Aorta (tissue), 5 donors: ENCODE data around the gene SMAD6. TPM values are rescaled to one million over a fixed set of nuclear protein-coding genes. Genes with fewer than 3 reads are reported as not detected.
A peak's percentile ranks its signal among the peaks of the same experiment; 100 is the strongest.

ENCODE experiments used
- ATAC-seq: fragments of 200-7000 bp; cut with Tn5 transposase; one replicate; pipeline ENCODE4 v1.9.1; 2022; ENCODE audit warnings: moderate library complexity; ENCODE audit not compliant: low FRiP score
- DNase-seq, 2 donors: peaks; one replicate each; pipeline ENCODE4 v3.0.0-alpha.2; 2020
- H3K27ac ChIP-seq, 2 donors: one replicate each; pipeline ENCODE4 v1.5.1; 2013; ENCODE audit warnings: low read length in 2 of 2, mild to moderate bottlenecking in 2 of 2, moderate library complexity in 2 of 2, control low read depth in 1 of 2, inconsistent platforms in 1 of 2, low read depth in 1 of 2
- H3K27me3 ChIP-seq, 2 donors: one replicate each; pipeline ENCODE4 v1.6.1; 2013; ENCODE audit warnings: control low read depth in 1 of 2, low read length in 1 of 2, mild to moderate bottlenecking in 1 of 2, moderate library complexity in 1 of 2; ENCODE audit not compliant: insufficient read depth in 2 of 2, control insufficient read depth in 1 of 2
- H3K36me3 ChIP-seq, 2 donors: one replicate each; pipeline ENCODE4 v1.6.1; 2013; ENCODE audit warnings: control low read depth in 1 of 2, low read length in 1 of 2, mild to moderate bottlenecking in 1 of 2; ENCODE audit not compliant: insufficient read depth in 2 of 2, control insufficient read depth in 1 of 2
- H3K4me1 ChIP-seq, 2 donors: one replicate each; pipeline ENCODE4 v1.6.1; 2013; ENCODE audit warnings: low read length in 2 of 2, control low read depth in 1 of 2, mild to moderate bottlenecking in 1 of 2, moderate library complexity in 1 of 2; ENCODE audit not compliant: insufficient read depth in 2 of 2, control insufficient read depth in 1 of 2
- H3K4me3 ChIP-seq, 2 donors: one replicate each; pipeline ENCODE4 v1.5.1; 2013; ENCODE audit warnings: low read length in 2 of 2, control low read depth in 1 of 2, mild to moderate bottlenecking in 1 of 2
- H3K9me3 ChIP-seq: one replicate; pipeline ENCODE4 v1.6.1; 2013; ENCODE audit warnings: mild to moderate bottlenecking, low read length; ENCODE audit not compliant: control insufficient read depth
- WGBS, 2 donors: extraction: QIAGEN DNeasy Blood & Tissue Kit; methylation state at CpG; one replicate each; pipeline ENCODE4 v1.1.7; 2013; 5-methylcytosine and 5-hydroxymethylcytosine counted together
- intact Hi-C, 2 donors: fragments of 100-400 bp; cut with DNase I; formaldehyde crosslinking; loops; one replicate each; pipeline versions ENCODE4 v1.14.2 to v1.15.0; 2022
- polyA plus RNA-seq, 2 donors: library from polyadenylated mRNA; stranded (reverse); fragments of 200-250 nt; gene quantifications; one replicate each; pipeline ENCODE4 v1.2.3, GENCODE V29; 2013
- total RNA-seq, 2 donors: library from RNA; stranded (reverse); fragmentation: NEBNext Ultra II Directional; extraction: Animal tissue kit (Norgen Biotek cat#: 25700); gene quantifications; one replicate each; pipeline ENCODE4 v1.2.1, GENCODE V29; 2021
- donor health status: healthy with polysubstance abuse.
- donor health status: Bipolar disorder and iron deficiency.
- donor health status: DM: no; HTN: no; CAD: no.
- donor health status: DM: no; HTN: no; CAD: no.
- donor health status: DM: yes; HTN: yes; CAD: no.

SMAD6 gene
- total and polyA plus RNA-seq, 4 donors, result 7.1 to 92.0 (median 24.5) TPM

- Histone ChIP-seq H3K27me3 (no peaks in the 10 kb centered on the region), H3K4me3 (no peak overlapping the region), H3K36me3 (no peaks in the 10 kb centered on the region), H3K27ac (no peak overlapping the region), H3K4me1 (peaks cover 0 to 1% of the 10 kb centered on the region in 2 donors), H3K9me3 (no peaks in the 10 kb centered on the region)
- DNase-seq (peak; percentile 15 to 54), ATAC-seq (no peak)
- 76 to 79% methylated on average over 14 of the region's 14 CpGs for WGBS, 2 donors
- intact Hi-C loops, result loop anchor here (5.0 kb wide), 2 partner anchors 148 to 153 kb away; no protein-coding TSS in a partner anchor
Measured at GRCh38 chr15:66770518-66771350, 68.7 kb downstream of the SMAD6 start.

- Histone ChIP-seq H3K4me3 (no peak overlapping the region), H3K27me3 (no peaks in the 10 kb centered on the region), H3K36me3 (no peaks in the 10 kb centered on the region), H3K9me3 (no peaks in the 10 kb centered on the region), H3K4me1 (no peaks in the 10 kb centered on the region), H3K27ac (peak overlapping the region in 1 of 2 donors; percentile 25)
- DNase-seq (peak; percentile 26 to 61), ATAC-seq (no peak)
- WGBS, 2 donors, result 75 to 89% methylated on average over 5 of the region's 5 CpGs
- intact Hi-C loops, result loop anchor here (5.0 kb wide), 2 partner anchors 149 to 154 kb away; no protein-coding TSS in a partner anchor
Measured at GRCh38 chr15:66771351-66771650, 69.3 kb downstream of the SMAD6 start.

GRCh38 chr15:66772604-66773128 is 70.6 kb downstream of the SMAD6 start:
- Histone ChIP-seq H3K27ac (peak overlapping the region; percentile 4 to 85), H3K4me1 (no peaks in the 10 kb centered on the region), H3K9me3 (no peaks in the 10 kb centered on the region), H3K36me3 (no peaks in the 10 kb centered on the region), H3K4me3 (no peak overlapping the region), H3K27me3 (no peaks in the 10 kb centered on the region)
- ATAC-seq (peak; percentile 47), DNase-seq (no peak)
- 21 to 29% methylated on average over 7 of the region's 7 CpGs for WGBS, 2 donors
- intact Hi-C loops, result loop anchor here (5.0 kb wide), 2 partner anchors 150 to 155 kb away; no protein-coding TSS in a partner anchor

DNA sequence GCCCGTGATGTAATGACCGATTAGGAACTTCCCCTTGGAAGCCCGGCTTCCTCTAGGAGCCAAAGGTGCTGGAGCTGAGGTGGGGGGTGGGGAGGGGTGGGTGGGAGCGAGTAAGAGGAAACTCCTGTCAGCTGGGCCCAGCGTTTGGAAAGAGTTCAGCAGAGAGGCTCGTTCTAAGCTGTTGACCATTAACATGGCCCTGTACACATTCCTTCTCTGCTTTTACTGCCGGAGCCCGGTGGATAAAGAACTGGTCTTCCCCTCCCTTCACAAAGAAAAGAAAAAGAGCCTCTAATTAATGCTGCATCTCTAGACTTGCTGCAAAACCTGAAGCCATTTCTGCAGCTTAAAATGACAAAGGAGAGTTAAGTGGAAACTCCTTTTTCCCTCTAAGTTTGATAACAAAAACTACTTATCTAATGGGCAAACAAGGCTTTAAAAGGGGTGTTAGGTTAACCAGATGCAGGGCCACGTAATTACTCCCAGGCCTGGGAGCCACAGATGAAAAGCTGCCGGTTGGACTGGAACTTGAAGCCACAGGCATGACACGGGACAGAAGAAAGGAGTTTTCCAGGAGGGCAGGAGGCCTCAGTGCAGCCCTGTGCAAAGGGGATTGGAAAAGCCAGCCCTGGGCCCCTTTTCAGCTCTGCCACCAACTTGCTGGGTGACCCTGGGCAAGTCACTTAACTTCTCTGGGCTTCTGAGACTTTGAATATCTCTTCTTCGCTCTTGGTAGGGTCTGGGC is 71.3 kb downstream of the SMAD6 start:
- no peak for ATAC-seq
- Histone ChIP-seq H3K9me3 (no peaks in the 10 kb centered on the region), H3K27ac (peak overlapping the region; percentile 52 to 85), H3K4me3 (no peak overlapping the region), H3K36me3 (no peaks in the 10 kb centered on the region), H3K4me1 (no peaks in the 10 kb centered on the region), H3K27me3 (no peaks in the 10 kb centered on the region)
- intact Hi-C loops, result loop anchor here (5.0 kb wide), 2 partner anchors 151 to 156 kb away; no protein-coding TSS in a partner anchor
- 14 to 18% methylated on average over 12 of the region's 12 CpGs for WGBS, 2 donors
- peak; percentile 57 to 75 for DNase-seq

DNA sequence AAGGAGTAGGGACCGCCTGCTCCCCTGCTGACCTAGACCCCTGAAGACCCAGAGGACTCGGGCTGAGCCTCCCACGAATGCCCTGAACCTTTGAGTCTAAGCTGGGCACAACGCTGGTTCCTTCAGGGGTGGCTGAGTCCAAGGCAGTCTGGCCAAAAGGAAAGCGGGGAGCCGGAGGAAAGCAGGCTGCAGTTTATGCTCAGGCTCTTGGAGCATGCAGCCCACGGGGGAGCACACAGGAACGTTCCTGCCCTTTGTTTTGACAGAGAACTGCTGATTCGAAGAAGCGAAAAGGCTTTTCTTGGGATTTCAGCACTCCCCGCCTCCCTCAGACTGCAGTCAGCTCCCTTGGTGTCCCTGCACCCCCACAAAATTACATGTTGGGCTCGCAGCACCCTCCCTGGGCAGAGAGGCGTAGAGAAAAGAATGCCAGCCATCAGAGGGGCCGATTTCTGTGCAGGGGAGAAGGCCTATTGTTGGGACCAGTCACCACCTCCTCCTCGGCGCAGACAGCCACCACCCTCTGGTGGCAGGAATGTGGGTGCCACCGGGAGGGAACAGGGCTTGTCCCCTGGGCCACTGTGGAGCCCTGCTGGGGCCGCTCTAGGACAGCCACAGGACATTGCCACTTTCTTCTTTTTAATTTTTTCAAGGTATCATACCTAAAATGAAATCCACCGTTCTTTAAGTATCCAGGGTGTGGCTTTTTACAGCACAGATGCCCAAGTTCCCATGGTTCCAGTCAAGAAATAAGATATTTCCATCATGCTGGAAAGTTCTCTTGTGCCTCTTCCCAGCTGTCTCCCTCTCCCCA is 72.2 kb downstream of the SMAD6 start:
- H3K9me3 ChIP-seq, result no peaks in the 10 kb centered on the region
- H3K27ac ChIP-seq, result peak overlapping the region; percentile 52 to 58
- 7 to 11% methylated on average over 19 of the region's 19 CpGs for WGBS, 2 donors
- ATAC-seq (peak; percentile 92), DNase-seq (peak; percentile 89 to 97)
- intact Hi-C loops, result loop anchor here (2.0 to 5.0 kb wide), 5 partner anchors 67 to 157 kb away; partner anchors contain the start of gene SMAD6 (in 1 of the 2)
- H3K36me3 ChIP-seq, result no peaks in the 10 kb centered on the region
- H3K27me3 ChIP-seq, result no peaks in the 10 kb centered on the region
- no peak overlapping the region for H3K4me3 ChIP-seq
- H3K4me1 ChIP-seq, result no peaks in the 10 kb centered on the region

DNA sequence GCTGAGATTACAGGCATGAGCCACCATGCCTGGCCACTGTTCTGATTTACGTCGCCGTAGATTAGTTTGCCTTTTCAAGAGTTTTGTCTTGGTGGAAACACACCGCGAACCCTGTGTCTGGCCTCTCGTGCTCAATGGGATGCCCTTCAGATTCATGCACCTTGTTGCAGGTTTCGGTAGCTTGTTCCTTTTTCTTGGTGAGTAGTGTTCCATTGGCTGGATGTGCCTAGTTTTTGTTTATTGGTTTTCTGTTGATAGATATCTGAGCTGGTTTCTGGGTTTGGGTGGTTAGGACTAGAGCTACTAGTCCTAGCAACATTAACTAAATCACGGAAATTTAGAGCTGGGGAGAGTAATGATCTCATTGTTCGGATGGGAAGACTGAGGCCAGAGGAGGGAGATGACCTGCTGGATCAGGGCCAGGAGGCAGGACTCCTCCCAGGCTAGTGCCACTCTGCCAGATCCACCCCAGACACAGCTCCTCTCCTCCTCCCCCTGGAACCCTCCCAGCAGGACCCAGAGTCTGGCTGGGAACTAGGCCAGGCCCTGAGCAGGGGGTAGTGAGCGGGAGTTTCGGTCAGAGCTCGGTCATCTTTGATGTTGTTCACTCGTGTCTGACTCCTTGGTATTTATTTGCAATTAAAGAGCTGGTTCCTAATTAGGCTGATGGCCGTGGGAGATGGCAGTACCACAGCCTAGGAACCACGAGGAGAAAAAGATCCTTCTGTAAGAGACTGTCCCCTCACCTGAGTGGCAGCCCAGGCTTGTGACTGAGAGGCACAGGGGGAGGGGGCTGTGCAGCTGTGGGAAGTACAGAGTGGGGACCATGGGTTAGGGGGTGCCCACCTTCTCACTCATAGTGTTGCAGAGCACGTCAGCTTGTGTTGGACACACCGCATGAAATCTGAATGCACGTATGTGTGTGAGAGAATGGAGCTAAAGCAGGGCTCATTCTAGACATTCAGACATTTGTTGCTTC is 73.4 kb downstream of the SMAD6 start:
- H3K9me3 ChIP-seq, result no peaks in the 10 kb centered on the region
- ATAC-seq (no peak), DNase-seq (peak in 1 of 2 donors; percentile 75)
- H3K4me3 ChIP-seq, result no peak overlapping the region
- WGBS, 2 donors, result 61 to 64% methylated on average over 18 of the region's 18 CpGs
- H3K27ac ChIP-seq, result no peak overlapping the region
- no peaks in the 10 kb centered on the region for H3K4me1 ChIP-seq
- intact Hi-C loops, result loop anchor here (2.0 to 5.0 kb wide), 4 partner anchors 69 to 173 kb away; partner anchors contain the start of gene SMAD6 (in 1 of the 2)
- H3K27me3 ChIP-seq, result no peaks in the 10 kb centered on the region
- no peaks in the 10 kb centered on the region for H3K36me3 ChIP-seq

- H3K36me3 ChIP-seq, result no peaks in the 10 kb centered on the region
- DNase-seq (peak; percentile 7 to 64), ATAC-seq (no peak)
- no peaks in the 10 kb centered on the region for H3K27me3 ChIP-seq
- H3K9me3 ChIP-seq, result no peaks in the 10 kb centered on the region
- intact Hi-C loops, result loop anchor here in 1 of 2 donors (5.0 kb wide), 1 partner anchor 175 kb away; no protein-coding TSS in a partner anchor
- H3K4me3 ChIP-seq, result no peak overlapping the region
- H3K27ac ChIP-seq, result no peak overlapping the region
- 91 to 95% methylated on average over 6 of the region's 6 CpGs for WGBS, 2 donors
- H3K4me1 ChIP-seq, result no peaks in the 10 kb centered on the region
Measured at GRCh38 chr15:66777054-66777453, 75.0 kb downstream of the SMAD6 start.
